GM18508 (cell line): ENCODE measurements around the gene RNF34.

Source experiments
- ATAC-seq: cut with Tn5 transposase; IDR thresholded peaks from one replicate; pipeline ENCODE4 v1.9.1; 2021; ENCODE audit warnings: moderate number of reproducible peaks; ENCODE audit not compliant: insufficient read depth, unreplicated experiment

RNF34 gene

GRCh38 chr12:121461048-121461447 is 61.1 kb downstream of the RNF34 start:
- no peak for ATAC-seq

GRCh38 chr12:121464331-121464730 is 64.4 kb downstream of the RNF34 start:
- no peak for ATAC-seq

GRCh38 chr12:121465921-121466793 is 66.2 kb downstream of the RNF34 start:
- no peak for ATAC-seq

GRCh38 chr12:121466794-121467637 is 67.1 kb downstream of the RNF34 start:
- ATAC-seq, result peak; percentile 49

- peak; percentile 16 for ATAC-seq
Measured at GRCh38 chr12:121467638-121468498, 68.0 kb downstream of the RNF34 start.

GRCh38 chr12:121468499-121468801 is 68.5 kb downstream of the RNF34 start:
- no peak for ATAC-seq

- no peak for ATAC-seq
Measured at GRCh38 chr12:121470751-121471150, 70.8 kb downstream of the RNF34 start.

GRCh38 chr12:121472150-121472905 is 72.4 kb downstream of the RNF34 start:
- ATAC-seq, result no peak
